ENCODE results near the gene TMEM132E.

The TMEM132E gene

GRCh38 chr17:34607917-34608316 is 28.5 kb downstream of the TMEM132E start:
- DNase-seq = no peak

GRCh38 chr17:34609210-34609609 is 29.8 kb downstream of the TMEM132E start:
- no peak for DNase-seq

GRCh38 chr17:34610039-34610438 is 30.7 kb downstream of the TMEM132E start:
- DNase-seq = no peak

DNA sequence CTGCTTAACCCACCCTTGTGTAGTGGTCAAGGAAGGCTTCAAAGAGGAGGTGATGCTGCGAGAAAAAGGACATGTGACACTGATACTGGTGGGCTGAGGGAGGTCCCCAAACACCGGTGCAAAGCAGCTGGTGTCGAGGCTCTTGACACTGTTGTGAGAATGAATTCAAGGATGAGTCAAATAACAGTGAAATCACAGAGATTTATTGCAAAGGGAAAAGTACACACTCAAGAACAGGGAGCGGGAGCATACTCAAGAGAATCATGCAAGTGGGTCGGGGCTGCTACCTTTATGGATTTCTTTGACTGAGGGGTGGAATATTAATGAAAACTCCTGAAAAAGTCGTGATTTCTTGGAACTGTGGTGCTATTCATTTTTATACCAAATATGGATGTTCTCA is 31.1 kb downstream of the TMEM132E start:
- no peak for DNase-seq

DNA sequence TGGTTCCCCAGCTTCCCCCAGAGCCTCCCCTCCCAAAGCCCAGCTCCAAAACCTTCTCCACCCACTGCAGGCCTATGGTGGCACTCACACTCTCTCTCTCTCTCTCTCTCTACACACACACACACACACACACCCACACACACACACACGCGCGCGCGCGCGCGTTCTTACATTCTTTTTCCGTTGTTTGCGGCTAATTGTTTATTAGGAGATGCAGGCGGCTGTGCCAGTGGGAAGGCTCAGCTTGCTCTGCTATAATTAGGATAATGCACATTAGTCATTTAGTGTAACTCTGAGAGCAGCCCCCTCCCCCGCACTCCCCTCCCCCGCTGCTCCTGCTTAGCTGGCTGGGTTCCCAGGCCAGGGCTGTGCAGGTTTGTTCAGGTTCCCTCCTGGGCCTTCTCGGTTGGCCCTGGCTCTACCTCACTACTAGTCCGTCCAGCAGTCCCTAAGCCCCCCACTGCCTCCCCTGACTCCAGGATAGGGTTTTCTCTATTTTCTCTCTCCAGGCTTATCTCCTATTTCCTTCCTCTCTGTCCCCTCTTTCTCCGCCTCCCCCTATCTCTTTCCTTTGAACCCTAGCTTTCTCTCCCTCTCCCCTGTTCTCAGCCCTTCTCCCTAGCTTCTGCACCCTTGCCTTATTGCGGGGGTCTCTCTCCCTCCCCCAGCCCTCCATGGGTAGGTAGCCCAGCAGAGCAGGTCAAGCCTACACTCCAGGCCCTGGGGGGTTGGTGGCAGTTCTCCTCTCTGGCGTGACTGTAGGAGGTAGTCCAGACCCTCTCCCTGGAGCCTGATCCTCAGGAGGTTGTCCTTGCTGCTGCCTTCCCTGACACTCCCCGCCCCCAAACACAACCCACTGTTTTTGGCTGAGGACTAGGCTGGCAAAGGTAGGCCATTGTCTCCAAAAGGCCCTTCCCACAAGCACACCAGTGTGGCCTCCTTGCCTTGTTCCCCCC is 34.0 kb downstream of the TMEM132E start:
- no peak for DNase-seq

DNA sequence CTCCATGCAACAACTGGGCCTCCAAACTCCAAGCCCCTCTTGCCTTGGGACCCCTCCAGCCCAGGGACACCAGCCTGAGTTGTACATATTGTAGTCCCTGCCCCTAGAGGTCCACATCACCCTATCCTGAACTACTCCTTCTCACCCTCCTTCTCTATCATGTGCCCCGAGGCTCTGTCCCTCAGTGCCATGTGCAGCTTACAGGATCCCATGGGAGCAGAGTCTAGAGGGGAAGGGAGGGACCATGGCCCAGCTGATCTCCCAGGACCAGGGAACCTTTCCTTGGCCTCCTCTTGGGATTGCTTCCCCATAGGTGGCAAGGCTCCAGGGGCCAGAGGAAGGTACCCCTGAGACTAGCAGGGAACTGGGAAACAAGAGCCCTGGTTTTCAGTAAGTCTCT is 35.3 kb downstream of the TMEM132E start:
- DNase-seq = no peak

GRCh38 chr17:34615326-34615725 is 35.9 kb downstream of the TMEM132E start:
- DNase-seq = no peak

DNA sequence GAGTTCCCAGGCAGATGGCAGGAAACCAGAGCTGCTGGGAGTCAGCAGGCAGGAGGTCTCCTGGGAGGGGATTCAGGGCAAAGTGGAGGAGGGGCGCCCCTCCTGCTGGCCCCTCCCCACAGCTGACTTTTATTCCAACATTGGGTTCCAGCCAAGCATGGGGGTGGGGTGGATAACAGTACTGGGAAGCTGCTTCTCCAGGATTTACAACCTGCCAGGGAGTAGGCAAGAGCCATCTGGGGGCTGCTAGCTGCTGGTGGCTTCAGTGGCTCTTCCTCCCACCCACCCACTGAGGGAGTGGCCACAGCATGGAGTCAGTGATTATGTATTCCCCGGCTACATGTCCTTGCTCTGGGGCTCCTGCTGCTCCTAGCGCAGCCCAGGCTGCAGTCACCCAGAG is 36.8 kb downstream of the TMEM132E start:
- DNase-seq = no peak

DNA sequence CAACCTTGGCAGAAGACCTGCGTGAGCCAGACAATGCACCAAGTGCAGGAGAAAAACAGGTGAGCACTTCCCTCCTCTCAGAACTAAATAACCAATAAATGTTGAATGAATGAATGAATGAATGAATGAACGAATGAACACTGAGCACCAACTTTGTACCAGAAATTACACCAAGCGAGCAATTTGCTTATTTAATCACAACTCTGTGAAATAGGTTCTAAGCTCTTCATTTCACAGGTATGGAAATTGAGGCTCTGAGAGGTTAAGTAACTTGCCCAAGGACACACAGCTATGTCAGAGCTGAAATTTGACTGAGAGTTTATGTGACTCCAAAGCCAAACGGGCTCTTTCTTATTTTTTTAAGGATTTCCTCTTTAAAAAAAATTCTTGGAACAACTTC is 38.0 kb downstream of the TMEM132E start:
- DNase-seq = no peak

GRCh38 chr17:34619687-34620217 is 40.4 kb downstream of the TMEM132E start:
- DNase-seq = no peak

DNA sequence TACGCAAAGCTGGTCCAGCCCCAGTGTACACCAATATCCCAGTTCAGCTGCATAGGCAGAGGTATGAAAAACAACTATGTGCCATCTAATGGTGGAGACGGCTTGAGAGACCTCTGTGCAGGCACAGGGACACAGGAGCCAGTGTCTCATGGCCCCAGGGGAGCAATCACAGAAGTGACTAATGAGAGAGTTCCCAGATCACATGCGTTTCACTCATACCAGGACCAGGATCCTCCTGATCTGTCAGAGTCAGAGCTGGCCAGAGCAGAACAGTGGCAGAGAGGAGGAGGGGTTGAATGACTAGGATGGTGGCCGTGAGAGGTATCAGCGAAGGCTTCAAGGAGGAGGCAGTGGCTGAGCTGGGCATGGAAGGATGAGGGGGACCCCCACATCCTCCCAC is 41.1 kb downstream of the TMEM132E start:
- DNase-seq = no peak

DNA sequence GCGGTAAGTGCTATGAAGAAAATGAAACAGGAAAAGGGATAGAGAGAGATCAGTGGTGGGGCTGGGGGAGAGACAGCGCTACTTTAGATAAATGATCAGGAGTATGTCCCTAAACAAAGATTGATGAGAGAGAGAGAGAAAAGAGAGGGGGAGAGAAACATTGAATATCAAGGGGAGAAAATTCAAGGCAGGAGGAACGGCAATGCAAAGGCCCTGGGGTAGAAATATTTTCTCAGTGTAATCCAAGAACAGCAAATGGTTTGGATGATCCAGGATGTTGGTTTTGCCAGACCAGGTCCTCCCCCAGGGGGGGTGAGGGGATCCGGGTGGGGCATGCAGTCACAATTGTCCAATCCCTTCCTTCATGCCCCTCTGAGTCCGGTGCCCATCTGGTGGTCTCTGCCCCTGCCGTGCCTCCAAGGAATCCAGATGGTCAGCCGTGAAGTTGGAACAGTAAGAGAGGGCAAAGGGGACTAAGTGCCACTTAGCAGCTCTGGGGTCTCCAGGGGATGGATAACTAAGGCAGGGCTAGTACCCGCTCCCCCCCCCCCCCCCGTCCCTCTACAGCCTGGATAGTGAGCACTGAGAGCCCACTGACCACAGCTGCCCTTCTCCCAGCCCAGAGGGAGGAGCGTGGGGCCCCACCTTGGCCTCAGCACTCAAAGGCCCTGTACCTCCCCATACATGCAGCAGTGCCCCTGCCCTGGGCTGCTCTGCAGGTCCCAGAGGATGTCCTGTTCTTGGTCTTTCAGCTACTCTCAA is 43.7 kb downstream of the TMEM132E start:
- DNase-seq = no peak

- no peak for DNase-seq
Observed at GRCh38 chr17:34623856-34624766, 44.7 kb downstream of the TMEM132E start.

GRCh38 chr17:34624767-34625383 is 45.5 kb downstream of the TMEM132E start:
- DNase-seq = no peak

- no peak for DNase-seq
Observed at GRCh38 chr17:34626121-34626681, 46.8 kb downstream of the TMEM132E start.

DNA sequence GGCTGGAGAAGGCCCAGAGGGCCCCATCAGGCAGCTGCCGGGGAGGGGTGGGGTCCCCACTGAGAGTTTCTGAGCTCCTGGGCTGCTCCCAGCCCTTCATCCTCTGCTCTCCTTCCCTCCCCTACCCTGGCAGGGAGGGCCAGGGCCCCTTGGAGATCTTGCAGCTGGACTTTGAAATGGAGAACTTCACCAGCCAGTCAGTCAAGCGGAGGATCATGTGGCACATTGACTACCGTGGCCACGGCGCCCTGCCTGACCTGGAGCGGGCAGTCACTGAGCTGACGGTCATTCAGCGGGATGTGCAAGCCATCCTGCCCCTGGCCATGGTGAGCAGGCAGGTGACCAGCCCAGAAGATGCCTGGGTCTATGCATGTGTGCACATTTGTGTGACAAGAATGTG is 49.5 kb downstream of the TMEM132E start:
- no peak for DNase-seq

GRCh38 chr17:34633351-34633750 is 54.0 kb downstream of the TMEM132E start:
- DNase-seq = peak in 1 of 2 experiments; percentile 61

GRCh38 chr17:34633760-34634159 is 54.4 kb downstream of the TMEM132E start:
- no peak for DNase-seq

DNA sequence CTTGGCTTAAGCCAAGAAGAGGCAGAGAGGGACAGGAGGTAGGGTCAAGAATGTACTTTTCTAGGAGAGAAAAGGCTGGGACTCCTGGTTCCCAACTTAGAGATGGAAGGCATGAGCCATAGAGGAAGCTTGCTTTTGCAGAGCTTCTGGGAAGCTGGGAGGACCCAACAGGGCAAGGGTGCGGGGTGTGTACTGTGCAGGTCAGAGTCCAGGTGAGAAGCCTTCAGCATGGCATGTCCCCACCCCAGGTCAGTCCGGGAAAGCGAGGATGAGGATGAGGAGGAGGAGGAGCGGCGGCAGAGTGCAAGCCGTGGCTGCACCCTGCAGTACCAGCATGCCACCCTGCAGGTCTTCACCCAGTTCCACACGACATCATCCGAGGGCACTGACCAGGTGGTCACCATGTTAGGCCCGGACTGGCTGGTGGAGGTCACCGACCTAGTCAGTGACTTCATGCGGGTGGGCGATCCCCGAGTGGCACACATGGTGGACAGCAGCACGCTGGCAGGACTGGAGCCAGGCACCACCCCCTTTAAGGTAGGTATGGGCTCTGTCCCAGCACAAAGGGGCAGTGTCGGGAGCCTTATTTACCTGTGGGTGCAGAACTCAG is 55.3 kb downstream of the TMEM132E start:
- DNase-seq = no peak

- DNase-seq = no peak
Observed at GRCh38 chr17:34635876-34636275, 56.5 kb downstream of the TMEM132E start.

- no peak for DNase-seq
Observed at GRCh38 chr17:34637041-34637547, 57.7 kb downstream of the TMEM132E start.

Measured in cerebellar nuclear complex (tissue), 1 donor.